CD1c-positive myeloid dendritic cell (primary cell): Measurements from ENCODE around the gene SLC25A26.

ENCODE experiments used
- DNase-seq: peaks from one replicate; pipeline ENCODE4 v3.0.0-alpha.2; 2016; ENCODE audit errors: extremely low spot score

The SLC25A26 gene

DNA sequence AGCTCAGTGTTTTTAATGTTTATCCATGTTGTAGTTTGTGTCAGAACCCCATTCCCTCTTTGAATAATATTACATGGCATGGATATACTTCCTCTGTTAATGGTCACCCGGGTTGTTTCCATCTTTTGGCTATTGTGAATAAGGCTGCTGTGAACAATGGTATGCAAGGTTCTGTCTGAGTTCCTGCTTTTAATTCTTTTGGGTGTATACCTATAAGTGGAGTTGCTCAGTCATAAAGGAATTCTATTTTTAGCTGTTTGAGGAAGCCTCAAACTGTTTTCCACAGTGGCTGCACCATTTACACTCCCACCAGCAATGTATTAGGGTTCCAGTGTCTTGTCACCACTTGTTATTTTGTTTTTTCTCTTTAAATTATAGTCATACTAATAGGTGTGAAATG lies 99.6 kb downstream of the SLC25A26 start:
- DNase-seq, result no peak

DNA sequence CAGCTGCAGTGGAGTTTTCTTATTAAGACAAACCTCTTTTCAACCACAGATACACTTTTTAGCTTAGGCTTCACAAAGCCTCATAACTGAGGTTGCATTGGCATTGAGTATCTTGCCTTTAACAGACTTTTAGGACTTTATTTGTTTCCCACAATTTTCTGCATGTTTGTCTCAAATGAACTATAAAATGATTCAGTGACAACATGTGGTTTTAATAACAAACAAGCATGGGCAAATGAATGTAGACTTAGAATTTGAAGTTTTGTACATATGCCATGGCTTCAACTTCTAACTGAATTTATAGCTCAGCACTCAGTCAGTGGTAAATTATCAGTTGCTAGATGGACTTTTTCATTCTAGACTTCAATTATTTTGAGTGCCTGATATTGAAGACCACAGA lies 101.6 kb downstream of the SLC25A26 start:
- no peak for DNase-seq

DNA sequence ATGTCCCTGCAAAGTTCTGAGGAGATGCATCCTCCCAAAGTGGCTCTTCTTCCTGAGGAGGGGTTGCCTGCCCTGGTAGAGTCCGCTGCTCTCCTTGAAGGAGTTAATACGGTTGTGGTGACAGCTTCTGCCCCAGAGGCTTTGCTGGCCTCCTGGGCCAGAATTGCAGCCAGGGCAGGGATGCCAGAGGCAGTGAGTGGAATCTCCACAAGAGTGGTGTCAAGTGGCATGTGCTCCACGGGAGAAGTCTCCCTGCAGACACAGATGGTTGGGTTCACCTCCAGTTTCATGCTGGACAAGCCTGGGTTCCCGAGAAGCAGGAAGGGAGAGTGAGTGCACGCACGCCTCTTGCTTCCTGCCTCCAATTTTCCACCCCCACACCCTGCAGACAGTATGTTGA lies 105.5 kb downstream of the SLC25A26 start:
- DNase-seq, result no peak

DNA sequence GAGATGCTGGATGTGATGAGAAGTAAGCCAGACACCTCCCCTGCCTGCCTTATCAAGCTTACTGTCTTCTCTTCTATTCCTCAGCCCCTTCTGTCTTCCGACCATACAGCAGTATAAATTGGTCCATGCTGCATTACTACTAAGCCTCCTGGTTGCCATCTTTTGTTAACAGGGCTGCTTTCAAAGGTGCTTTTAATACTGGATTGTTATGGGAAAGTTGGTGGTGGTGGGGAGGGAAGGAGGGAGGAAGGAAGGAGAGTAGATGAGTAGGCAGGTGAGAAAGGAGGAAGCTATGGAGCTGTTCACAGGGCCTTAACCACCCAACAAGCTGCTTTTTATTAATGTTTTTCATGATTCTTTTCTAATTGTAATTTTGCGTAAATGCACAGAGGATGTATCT lies 114.9 kb downstream of the SLC25A26 start:
- no peak for DNase-seq

DNA sequence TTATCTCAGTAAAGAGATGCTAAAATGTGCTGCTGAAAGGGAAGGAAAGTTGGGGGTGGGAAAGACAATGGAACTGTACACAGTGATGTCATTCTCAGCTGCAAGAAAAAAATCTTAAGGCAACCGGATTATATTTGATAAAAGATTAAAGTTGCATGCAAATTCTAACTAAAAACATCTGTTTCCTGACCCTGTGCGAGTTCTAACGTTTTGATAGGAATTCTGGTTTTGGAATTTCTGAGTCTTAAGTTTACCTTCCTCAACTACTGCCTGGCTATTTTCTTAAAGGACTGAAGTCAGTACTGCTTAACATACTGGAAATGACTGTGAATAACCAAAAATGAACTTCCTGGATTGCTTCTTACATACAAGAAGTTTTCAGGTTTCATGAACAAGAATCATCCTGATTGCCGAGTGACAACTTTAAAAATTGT lies 115.5 kb downstream of the SLC25A26 start:
- DNase-seq, result no peak

DNA sequence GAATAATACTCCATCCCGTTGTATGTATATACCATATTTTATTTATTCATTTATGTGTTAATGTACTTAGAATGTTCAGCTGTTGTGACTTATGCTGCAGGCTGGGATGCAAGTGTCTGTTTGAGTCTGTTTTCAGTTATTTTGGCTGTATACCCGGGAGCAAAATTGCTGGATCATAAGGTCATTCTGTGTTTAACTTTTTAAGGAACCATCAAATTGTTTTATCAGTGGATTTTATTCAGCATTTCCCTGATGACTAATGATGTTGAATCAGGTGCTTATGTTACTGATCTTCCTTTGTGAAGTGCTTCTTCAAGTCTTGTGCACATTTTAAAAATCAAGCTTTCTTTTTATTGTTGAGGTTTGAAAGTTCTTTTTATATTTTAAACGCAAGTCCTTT lies 118.1 kb downstream of the SLC25A26 start:
- no peak for DNase-seq

DNA sequence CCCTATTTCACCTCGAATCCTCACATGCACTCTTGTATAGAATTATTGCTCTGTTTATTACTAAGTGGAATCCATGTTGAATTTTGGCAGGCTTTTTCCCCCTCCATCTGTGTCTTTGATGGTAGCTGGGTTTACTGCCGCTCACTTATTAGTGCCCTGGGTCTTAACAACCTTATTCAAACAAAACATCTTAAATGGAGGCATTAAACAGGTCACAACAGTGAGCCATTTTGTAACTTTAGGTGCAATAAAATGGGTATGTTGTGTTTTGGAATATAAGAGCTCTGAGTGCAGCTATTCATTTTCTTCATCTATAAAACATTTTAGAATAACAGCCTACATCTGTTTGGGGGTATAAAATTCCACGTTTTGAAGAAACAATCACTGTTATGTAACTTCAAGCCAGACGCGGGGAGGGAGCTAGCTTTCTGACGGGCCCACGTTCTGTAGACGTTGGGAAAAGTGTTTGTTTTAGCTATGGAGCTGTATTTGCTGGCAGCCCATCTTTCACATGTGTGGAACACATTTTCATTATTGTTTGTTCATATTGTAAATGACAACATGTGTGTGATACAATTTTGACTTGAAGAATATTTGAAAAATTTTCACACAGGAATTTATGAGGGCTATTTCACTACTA lies 122.0 kb downstream of the SLC25A26 start:
- DNase-seq, result no peak

DNA sequence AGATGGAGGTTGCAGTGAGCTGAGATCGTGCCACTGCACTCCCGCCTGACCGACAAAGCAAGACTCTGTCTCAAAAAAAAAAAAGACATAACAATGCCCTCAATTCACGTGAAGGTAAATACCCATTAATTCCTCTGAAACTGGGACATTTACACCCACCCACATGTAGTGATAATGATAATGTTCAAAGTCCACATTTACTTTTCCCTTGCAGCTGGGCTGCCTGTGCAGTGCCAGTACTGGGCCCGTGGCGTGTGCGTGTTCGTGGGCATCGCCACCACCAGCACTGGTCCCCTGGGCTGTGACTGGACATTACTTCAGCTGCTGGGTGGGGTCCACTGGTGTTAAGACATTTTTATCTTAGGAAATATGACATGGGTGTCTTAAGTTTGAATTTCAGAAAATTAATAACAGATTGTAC lies 123.6 kb downstream of the SLC25A26 start:
- DNase-seq, result no peak

DNA sequence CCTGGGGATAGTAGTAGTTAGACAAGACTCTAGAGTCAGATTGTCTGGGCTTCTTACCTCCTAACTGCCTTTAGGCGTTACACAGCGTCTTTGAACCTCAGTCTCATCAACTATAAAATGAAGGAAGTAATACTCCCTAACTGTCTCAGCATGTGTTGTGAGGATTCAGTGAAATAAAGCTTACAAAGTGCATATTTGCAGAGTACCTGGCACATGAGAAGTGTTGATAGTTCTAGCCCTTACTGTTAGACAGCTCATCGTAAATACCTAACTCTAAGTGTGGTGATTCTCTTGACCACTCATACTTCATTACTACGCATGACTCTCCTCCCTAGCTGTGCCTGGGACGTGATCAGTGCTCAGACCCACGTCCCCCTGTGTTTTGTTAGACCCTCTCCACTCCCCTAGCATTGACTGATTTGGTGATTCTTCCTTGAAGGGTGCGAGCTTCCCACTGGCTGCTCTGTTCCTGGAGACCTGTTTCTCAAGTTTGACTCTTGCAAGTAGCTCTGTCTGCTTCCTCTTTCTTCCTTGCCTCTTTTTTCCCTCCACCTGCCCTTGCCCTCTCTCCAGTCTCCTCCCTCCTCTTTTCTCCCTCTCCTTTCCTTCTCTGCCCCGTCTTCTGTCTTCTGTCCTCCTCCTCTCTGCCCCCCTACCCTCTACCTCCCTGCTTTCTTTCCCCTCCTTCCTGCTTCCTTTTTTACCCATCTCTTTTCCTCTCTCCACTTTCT lies 124.2 kb downstream of the SLC25A26 start:
- no peak for DNase-seq

DNA sequence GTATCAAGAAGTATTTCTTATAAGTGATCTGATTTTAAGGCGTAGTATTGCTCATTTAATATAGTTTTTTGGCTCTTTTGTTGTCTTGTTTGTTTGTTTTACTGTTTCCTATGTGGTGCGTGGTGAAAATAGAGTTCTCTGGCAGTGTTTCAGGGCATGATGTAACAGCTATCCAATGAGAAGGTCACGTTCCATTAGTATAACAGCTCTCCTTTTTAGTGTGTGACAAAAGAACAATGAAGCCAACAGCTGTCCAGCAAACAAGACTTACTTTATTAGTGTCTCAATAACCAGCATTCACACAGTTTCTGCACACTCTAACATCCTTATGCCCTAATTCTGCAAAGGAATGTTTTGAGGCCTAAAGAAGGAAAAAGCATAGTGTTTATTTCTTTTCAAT lies 127.9 kb downstream of the SLC25A26 start:
- no peak for DNase-seq

DNA sequence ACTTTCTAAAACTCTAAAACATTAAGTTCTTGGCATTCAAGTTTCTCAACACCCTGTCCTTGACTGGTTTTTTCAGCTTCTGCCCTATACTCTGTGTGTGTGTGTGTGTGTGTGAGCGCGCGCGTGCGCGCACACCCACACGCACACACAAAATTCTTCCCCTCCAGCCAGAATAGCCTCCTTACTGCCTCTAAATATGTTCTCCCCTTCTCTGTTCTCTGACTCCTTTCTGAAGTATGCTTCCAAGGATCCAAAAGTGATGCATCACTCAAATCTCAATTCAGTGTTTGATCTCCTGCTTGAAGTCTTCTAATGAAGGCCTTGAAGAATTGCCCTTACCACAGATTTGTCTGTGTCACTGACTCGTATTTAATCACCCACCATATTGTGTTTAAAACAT lies 129.8 kb downstream of the SLC25A26 start:
- no peak for DNase-seq

DNA sequence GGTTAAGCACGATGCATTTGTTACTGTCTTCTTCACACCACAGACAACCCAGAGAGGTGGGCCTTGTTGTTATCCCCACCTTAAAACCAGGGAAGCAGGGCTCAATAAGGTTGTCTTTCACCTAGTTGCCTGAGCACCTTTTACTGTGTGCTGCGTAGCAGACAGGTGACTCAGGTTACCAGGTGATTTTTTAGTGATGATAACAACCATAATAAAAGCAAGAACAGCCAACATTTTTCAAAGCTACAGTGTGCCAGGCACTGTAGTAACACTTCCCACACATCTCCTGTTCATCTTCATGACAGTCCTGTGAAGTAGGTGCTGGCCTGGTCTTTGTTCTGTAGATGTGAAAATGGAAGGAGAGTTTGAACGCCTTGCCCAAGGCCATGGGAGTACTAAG lies 132.2 kb downstream of the SLC25A26 start:
- DNase-seq, result no peak

DNA sequence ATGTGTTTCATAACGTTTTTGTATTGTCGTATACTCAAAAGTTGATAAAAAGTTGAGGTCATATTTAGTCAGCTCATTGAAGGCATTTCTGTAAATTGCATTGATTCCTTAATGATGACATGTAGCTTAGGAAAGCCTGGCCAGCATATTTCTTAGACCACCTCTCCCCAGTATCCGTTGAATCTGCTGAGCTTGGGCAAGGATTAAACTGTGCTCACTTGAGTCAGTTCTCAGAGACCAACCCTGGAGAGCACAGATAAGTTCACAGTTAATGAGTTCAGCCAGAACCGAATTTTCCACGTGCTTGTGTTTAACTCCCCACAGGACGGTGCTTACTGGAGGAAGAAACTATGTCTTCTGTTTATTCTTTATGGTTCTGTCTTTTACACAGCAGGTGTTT lies 132.7 kb downstream of the SLC25A26 start:
- no peak for DNase-seq

DNA sequence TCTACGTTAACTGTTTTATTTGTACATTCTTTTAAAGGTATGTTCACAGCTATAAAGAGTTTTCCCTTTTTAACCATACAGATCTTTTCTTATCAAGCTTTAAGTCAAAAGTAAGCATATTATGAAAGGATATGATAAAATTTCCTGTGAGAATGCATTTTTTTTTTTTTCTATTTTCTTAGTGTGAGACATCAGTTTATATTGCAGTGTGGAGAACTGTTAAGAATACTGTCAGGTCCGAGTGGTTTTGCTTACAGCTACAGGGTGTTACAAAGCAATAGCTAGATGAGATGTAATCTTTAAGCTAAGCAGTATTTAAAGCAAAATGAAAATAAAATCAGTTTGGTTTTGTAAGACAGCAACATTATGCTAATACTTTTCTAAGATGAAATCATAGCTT lies 133.2 kb downstream of the SLC25A26 start:
- no peak for DNase-seq

DNA sequence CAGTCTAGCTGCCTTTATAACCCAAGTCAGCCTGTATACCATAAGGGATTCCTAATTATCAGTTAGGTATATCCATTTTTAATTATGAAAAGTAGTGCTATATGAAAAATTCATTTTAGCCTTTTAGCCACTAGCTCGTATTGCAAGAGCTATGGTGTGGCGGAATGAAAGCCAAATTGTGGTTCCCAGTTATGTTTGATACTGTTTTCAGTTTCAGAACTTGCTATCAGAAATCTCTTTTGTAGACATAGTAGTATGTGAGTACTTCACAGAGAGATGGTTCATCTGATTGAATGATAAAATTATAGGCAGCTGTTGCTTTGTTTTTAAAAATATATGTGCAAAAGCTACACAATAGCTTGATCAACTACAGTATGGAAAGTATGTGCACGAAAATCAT lies 134.6 kb downstream of the SLC25A26 start:
- DNase-seq, result no peak

DNA sequence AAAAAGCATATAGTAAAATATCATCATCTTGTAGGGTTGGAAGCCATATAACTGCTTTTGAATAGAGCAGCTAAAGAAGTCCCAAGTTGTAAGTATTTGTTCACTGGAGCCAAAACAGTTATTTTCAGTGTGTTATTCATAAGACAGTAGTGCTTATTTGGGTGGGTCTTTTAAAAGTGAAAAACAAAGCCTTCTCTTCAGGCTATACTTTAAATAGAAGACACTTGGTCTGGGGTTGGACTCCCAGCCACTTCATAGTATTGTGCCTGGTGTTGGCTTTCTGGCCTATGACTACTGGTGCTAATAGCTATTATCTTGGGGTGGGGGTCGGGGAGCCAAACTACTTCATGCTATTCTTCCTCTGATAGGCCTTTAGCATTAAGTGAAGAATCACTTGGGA lies 135.2 kb downstream of the SLC25A26 start:
- no peak for DNase-seq

DNA sequence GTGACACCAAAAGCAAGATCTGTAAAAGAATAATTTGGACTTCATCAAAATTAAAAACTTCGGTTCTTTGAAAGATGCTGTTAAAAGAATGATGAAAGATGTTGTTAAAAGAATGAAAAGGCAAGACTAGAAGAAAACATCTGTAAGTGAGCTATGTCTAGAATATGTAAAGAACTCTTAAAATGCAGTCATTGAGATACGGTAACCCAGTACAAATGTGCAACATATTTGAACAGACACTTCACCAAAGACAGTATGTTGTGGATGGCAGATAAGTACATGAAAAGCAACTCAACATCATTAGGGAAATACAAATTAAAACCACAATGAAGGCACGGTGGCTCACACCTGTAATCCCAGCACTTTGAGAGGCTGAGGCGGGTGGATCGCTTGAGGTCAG lies 140.6 kb downstream of the SLC25A26 start:
- no peak for DNase-seq

DNA sequence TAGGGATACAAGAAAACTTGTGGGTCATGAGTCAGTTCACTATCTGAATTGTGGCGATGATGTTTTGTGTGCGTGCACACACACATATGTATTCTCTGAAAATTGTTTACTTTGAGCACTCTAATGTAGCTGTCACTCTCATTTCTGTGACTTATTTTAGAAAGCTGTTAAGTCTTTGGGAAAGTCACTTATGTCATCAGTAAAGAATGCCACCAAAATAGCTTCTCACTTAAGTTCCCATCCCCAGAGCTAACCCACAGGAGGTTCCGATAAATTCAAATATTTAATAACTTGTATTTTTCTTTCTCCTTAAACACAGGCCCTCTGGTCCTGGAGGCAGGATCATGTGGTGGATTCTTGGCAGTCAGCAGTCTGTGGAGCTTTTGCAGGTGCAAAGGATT lies 141.7 kb downstream of the SLC25A26 start:
- no peak for DNase-seq

DNA sequence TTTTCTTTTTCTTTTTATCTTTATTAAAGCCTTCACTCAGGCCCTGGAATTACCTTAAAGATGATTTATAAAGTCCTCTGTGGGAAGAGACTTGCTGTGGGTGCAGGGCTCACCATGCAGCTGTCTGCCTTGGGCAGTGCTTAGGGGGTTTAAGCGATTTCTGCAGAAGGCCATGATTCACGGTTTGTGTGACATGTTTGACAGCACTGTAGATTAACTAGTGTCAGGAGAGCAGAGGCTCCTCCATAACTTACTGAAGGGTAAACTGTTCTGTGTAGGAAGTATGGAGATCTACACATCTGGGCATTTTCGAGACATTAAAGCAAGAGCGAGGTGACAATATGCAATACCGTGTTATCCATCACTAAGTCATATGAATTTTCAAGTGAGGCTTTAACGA lies 142.3 kb downstream of the SLC25A26 start:
- DNase-seq, result no peak

DNA sequence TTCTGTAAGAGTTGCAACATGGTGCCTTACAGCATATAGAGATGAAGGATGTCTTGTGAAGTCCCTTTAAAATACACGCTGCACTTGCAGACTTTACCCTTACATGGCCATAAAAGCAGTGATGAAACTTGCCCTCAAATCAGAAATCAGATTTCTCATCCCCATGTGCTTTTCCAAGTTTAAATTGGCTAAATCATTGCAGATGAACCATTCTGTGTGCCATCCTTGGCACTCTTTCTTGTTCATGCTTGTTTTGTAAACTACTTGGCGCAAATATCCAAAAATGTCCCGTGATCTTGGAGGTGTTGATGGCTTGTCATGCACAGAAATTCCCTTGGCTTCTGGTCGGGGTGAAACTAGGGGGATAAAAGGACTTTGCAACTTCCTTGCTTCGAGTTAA lies 144.3 kb downstream of the SLC25A26 start:
- DNase-seq, result no peak

DNA sequence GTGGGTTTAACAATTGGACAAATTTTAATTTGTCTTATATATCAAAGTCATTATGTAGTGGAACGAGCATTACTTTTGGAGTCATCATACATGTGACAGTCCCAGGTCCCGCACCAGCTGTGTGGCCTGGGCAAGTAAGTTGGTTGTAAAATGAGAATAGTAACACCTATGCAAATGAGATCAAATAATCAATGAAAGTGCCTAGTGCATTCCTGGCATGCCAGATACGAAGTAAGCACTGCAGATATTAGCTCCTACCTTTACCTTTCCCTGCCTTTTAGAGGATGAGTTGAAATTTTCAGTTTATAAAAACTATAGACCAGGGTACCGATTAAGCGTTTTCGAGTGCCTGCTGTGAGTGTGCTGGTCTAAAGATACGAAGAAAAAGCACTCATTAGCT lies 145.9 kb downstream of the SLC25A26 start:
- no peak for DNase-seq

DNA sequence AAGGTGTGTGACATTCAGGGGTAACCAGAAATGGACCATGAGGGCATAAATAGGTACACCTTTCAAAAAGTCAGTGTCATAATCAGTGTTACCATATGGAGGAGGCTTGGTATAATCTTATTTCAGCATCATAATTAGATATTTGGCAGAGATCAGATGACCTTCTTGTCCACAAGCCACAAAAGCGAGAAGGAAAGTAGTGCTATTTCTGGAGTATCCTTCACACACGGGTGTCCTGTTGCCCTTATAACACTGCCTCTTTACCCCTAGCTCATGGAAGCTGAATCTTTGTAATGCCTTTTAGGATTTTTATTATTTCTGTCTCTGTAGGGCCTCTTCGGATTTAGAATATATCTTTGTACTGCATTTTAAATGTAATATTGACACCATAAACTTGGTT lies 147.2 kb downstream of the SLC25A26 start:
- no peak for DNase-seq

DNA sequence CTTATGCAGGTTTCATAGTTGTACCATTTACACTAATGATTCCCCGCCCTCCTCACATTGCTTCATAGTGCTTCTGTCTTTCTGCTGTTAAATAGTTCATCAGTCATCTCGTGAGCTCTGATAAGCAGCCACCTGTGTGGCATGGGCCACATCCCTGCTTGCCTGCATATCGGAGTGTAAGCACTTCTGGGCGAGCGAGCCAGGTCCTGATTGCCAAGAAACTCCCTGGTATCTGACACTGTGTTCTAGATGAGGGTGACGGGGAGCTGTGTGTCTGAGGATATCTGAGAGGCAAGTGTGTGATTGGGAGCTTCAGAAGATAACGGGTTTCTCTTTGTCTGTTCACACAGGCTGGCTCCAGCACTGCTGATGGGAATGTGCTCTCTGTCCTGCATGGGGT lies 149.4 kb downstream of the SLC25A26 start:
- DNase-seq, result no peak

DNA sequence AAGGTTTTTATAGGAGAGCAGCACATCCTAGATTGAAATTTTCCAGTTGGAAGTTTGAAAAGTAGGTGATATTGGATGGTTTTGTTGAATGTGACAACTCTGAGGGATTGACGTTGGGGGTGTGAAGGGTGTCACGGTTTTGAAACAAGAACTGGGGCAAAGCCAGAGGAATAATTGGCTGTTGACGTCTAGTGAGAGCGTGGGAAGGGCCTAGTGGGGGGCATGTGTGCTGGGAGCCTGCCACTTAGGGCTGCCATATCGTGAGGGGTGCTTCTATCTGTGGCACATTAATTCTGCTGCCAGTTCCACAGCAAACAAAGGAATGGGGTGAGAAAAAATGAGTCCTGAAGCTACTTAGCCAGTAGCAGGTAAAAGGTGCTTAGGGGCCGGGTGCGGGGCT lies 150.6 kb downstream of the SLC25A26 start:
- no peak for DNase-seq
